Liver (tissue), 9 donors: ENCODE results near the gene CD82. TPM values are rescaled to one million over a fixed set of nuclear protein-coding genes. Genes with fewer than 3 reads are reported as not detected.

Source experiments
- DNase-seq: peaks from one replicate; pipeline ENCODE4 v3.0.0-alpha.2; 2017; ENCODE audit warnings: low spot score
- H3K27ac ChIP-seq, 2 donors: one replicate each; pipeline ENCODE4 v1.7.0; 2013; ENCODE audit warnings: inconsistent platforms in 2 of 2, low read length in 2 of 2, control low read depth in 1 of 2, low read depth in 1 of 2, mild to moderate bottlenecking in 1 of 2
- H3K27me3 ChIP-seq, 4 donors: one replicate each; pipeline versions ENCODE4 v1.6.1 to v1.7.0; 2013; ENCODE audit warnings: low read length in 3 of 4, inconsistent platforms in 1 of 4, mild to moderate bottlenecking in 1 of 4, moderate library complexity in 1 of 4; ENCODE audit not compliant: control insufficient read depth in 4 of 4, insufficient read depth in 4 of 4
- H3K36me3 ChIP-seq, 4 donors: one replicate each; pipeline versions ENCODE4 v1.6.1 to v1.7.0; 2013; ENCODE audit warnings: low read length in 3 of 4, mild to moderate bottlenecking in 3 of 4, low read depth in 1 of 4, moderate library complexity in 1 of 4; ENCODE audit not compliant: control insufficient read depth in 4 of 4, insufficient read depth in 3 of 4
- H3K4me1 ChIP-seq, 4 donors: one replicate each; pipeline versions ENCODE4 v1.6.1 to v1.7.0; 2013; ENCODE audit warnings: low read length in 3 of 4, mild to moderate bottlenecking in 3 of 4, moderate library complexity in 1 of 4; ENCODE audit not compliant: control insufficient read depth in 4 of 4, insufficient read depth in 4 of 4
- H3K4me3 ChIP-seq, 3 donors: one replicate each; pipeline versions ENCODE4 v1.6.1 to v1.7.0; 2013; ENCODE audit warnings: low read length in 3 of 3, control low read depth in 1 of 3, low read depth in 1 of 3, mild to moderate bottlenecking in 1 of 3
- H3K9ac ChIP-seq, 2 donors: one replicate each; pipeline ENCODE4 v1.7.0; 2013; ENCODE audit warnings: low read length in 2 of 2, mild to moderate bottlenecking in 2 of 2, moderate library complexity in 2 of 2, control low read depth in 1 of 2, low read depth in 1 of 2
- H3K9me3 ChIP-seq, 4 donors: one replicate each; pipeline versions ENCODE4 v1.6.1 to v1.7.0; 2013; ENCODE audit warnings: low read length in 3 of 4; ENCODE audit not compliant: control insufficient read depth in 4 of 4
- ATF3 ChIP-seq: IDR thresholded peaks from 2 replicates; pipeline ENCODE4 v1.6.1; 2016; ENCODE audit warnings: antibody characterized with exemption
- CTCF ChIP-seq: fragments of 150-350 bp; IDR thresholded peaks from 2 replicates; pipeline ENCODE4 v1.5.1; 2017; ENCODE audit warnings: improper control_type of control experiment, low read depth, low read length; ENCODE audit not compliant: missing input control
- EGR1 ChIP-seq, 2 donors: IDR thresholded peaks; 2 replicates each; pipeline ENCODE4 v1.6.1; 2016 to 2018; ENCODE audit warnings: antibody characterized with exemption in 2 of 2, low read depth in 2 of 2
- FOXA1 ChIP-seq: IDR thresholded peaks from 2 replicates; pipeline ENCODE4 v1.6.1; 2016; ENCODE audit warnings: antibody characterized with exemption
- FOXA2 ChIP-seq: IDR thresholded peaks from 2 replicates; pipeline ENCODE4 v1.6.1; 2016; ENCODE audit warnings: antibody characterized with exemption
- GABPA ChIP-seq, 2 donors: IDR thresholded peaks in 1 of 2; conservative IDR thresholded peaks in 1 of 2; 2 replicates each; pipeline ENCODE4 v1.6.1; 2016; ENCODE audit warnings: antibody characterized with exemption in 2 of 2, mild to moderate bottlenecking in 1 of 2, moderate library complexity in 1 of 2
- HNF4A ChIP-seq, 2 donors: conservative IDR thresholded peaks; 2 replicates each; pipeline ENCODE4 v1.6.1; 2016; ENCODE audit warnings: antibody characterized with exemption in 2 of 2, mild to moderate bottlenecking in 2 of 2
- HNF4G ChIP-seq: IDR thresholded peaks from 2 replicates; pipeline ENCODE4 v1.6.1; 2016; ENCODE audit warnings: antibody characterized with exemption
- JUND ChIP-seq, 2 donors: IDR thresholded peaks; 2 replicates each; pipeline ENCODE4 v1.6.1; 2016; ENCODE audit warnings: antibody characterized with exemption in 2 of 2
- MAX ChIP-seq: IDR thresholded peaks from 2 replicates; pipeline ENCODE4 v1.6.1; 2016; ENCODE audit warnings: antibody characterized with exemption
- NR2F2 ChIP-seq: IDR thresholded peaks from 2 replicates; pipeline ENCODE4 v1.6.1; 2016; ENCODE audit warnings: antibody characterized with exemption
- RAD21 ChIP-seq, 2 donors: IDR thresholded peaks; 2 replicates each; pipeline ENCODE4 v1.6.1; 2016; ENCODE audit warnings: antibody characterized with exemption in 2 of 2, mild to moderate bottlenecking in 2 of 2
- REST ChIP-seq: IDR thresholded peaks from 2 replicates; pipeline ENCODE4 v1.6.1; 2016; ENCODE audit warnings: antibody characterized with exemption, mild to moderate bottlenecking
- RXRA ChIP-seq, 2 donors: IDR thresholded peaks; 2 replicates each; pipeline ENCODE4 v1.6.1; 2017 to 2018; ENCODE audit warnings: antibody characterized with exemption in 2 of 2, mild to moderate bottlenecking in 1 of 2
- SP1 ChIP-seq: IDR thresholded peaks from 2 replicates; pipeline ENCODE4 v1.6.1; 2018; ENCODE audit warnings: antibody characterized with exemption, mild to moderate bottlenecking
- TAF1 ChIP-seq: conservative IDR thresholded peaks from 2 replicates; pipeline ENCODE4 v1.6.1; 2016; ENCODE audit warnings: antibody characterized with exemption, mild to moderate bottlenecking
- YY1 ChIP-seq: IDR thresholded peaks from 2 replicates; pipeline ENCODE4 v1.6.1; 2016; ENCODE audit warnings: antibody characterized with exemption, mild to moderate bottlenecking
- ZBTB33 ChIP-seq: IDR thresholded peaks from 2 replicates; pipeline ENCODE4 v1.6.1; 2016; ENCODE audit warnings: antibody characterized with exemption
- whole genome bisulfite sequencing: extraction: QIAGEN DNeasy Blood & Tissue Kit; methylation state at CpG from one replicate; pipeline ENCODE4 v1.1.7; 2013; 5-methylcytosine and 5-hydroxymethylcytosine counted together
- polyA plus RNA-seq, 2 donors: library from polyadenylated mRNA; stranded (reverse) in 1 of 2; unstranded in 1 of 2; fragments of 200-250 nt in 1 of 2; fragments of >200 nt in 1 of 2; fragmentation: Nextera tagmentation in 1 of 2; extraction: Ambion mirVana in 1 of 2; gene quantifications; one replicate each; pipeline versions ENCODE4 v1.2.1 to v1.2.3, GENCODE V29; 2013 to 2015
- total RNA-seq, 2 donors: library from RNA; depleted of rRNA; stranded (reverse); fragments of >200 nt; gene quantifications; one replicate each; pipeline ENCODE4 v1.2.3, GENCODE V29; 2014
- donor health status: healthy.
- donor health status: healthy.
- donor health status: healthy.
- donor health status: healthy.
- donor health status: healthy.

CD82 gene
- total and polyA plus RNA-seq, 4 donors, result 27.4 to 82.6 (median 47.8) TPM

- peak in 1 of 2 donors; percentile 57 for TF ChIP-seq EGR1 (IDR thresholded peaks at IDR 0.05; ENCODE audit: low read depth in 2 of 2)
- TF ChIP-seq TAF1, result no peak
- TF ChIP-seq HNF4G, result no peak
- no peak for TF ChIP-seq RAD21 (IDR thresholded peaks at IDR 0.05)
- TF ChIP-seq NR2F2, result peak; percentile 64
- TF ChIP-seq CTCF, result no peak
- TF ChIP-seq ATF3, result no peak
- TF ChIP-seq GABPA (IDR thresholded peaks at IDR 0.05 in 1 of 2, conservative IDR thresholded peaks at IDR 0.05 in 1 of 2), result no peak
- peak; percentile 37 for TF ChIP-seq REST
- TF ChIP-seq YY1, result peak; percentile 53
- TF ChIP-seq MAX, result no peak
- TF ChIP-seq JUND (IDR thresholded peaks at IDR 0.05), result no peak
- no peak for TF ChIP-seq ZBTB33
- TF ChIP-seq FOXA1, result no peak
- TF ChIP-seq HNF4A (conservative IDR thresholded peaks at IDR 0.05), result peak; percentile 61 to 76
- no peak for TF ChIP-seq FOXA2
- TF ChIP-seq SP1, result peak; percentile 55
- TF ChIP-seq RXRA (IDR thresholded peaks at IDR 0.05), result peak in 1 of 2 donors; percentile 65
- H3K4me1 ChIP-seq, result peaks cover 12 to 23% (median 20%) of the 10 kb centered on the region in 4 donors
- H3K9me3 ChIP-seq, result no peaks in the 10 kb centered on the region
- no peak for DNase-seq
- no peak overlapping the region for H3K4me3 ChIP-seq
- 24% methylated on average over 10 of the region's 10 CpGs for WGBS
- peak overlapping the region; percentile 72 to 77 for H3K27ac ChIP-seq
- peak overlapping the region in 1 of 2 donors; percentile 5 for H3K9ac ChIP-seq
- H3K27me3 ChIP-seq, result no peaks in the 10 kb centered on the region
- no peaks in the 10 kb centered on the region for H3K36me3 ChIP-seq
Measured at GRCh38 chr11:44595964-44596381, 30.5 kb downstream of the CD82 start.
